K562 (cell line): Measurements from ENCODE around the gene BTBD1. TPM values are rescaled to one million over a fixed set of nuclear protein-coding genes. Genes with fewer than 3 reads are reported as not detected.
A peak's percentile ranks its signal among the peaks of the same experiment; 100 is the strongest.
"Not testable (repeated sequence)": the region's sequence is repeated elsewhere in the genome, so short reads cannot be mapped to it uniquely, and the experiment has no call there.

Experiments
- BCOR ChIP-seq: fragments of 450-650 bp; IDR thresholded peaks from 2 replicates; pipeline ENCODE4 v1.6.1; 2016
- ESRRA ChIP-seq: fragments of 450-650 bp; IDR thresholded peaks from 2 replicates; pipeline ENCODE4 v1.6.1; 2014; ENCODE audit warnings: low read depth, mild to moderate bottlenecking, moderate library complexity, borderline replicate concordance
- ID3 ChIP-seq, 2 experiments: fragments of 250-450 bp in 1 of 2; fragments of 450-650 bp in 1 of 2; sonication (Bioruptor Pico) in 1 of 2; IDR thresholded peaks; 2 replicates each; pipeline versions ENCODE4 v1.6.1 to v1.8.0; 2016 to 2021; ENCODE audit warnings: mild to moderate bottlenecking in 2 of 2, moderate library complexity in 2 of 2, missing compliant biosample characterization in 1 of 2, missing genetic modification characterization in 1 of 2
- MTA2 ChIP-seq: fragments of 450-650 bp; IDR thresholded peaks from 2 replicates; pipeline ENCODE4 v1.6.1; 2016; ENCODE audit warnings: low read depth
- NCOA1 ChIP-seq: fragments of 450-650 bp; IDR thresholded peaks from 2 replicates; pipeline ENCODE4 v1.6.1; 2016; ENCODE audit warnings: low read depth
- SMAD4 ChIP-seq: fragments of 250-450 bp; sonication (Bioruptor Pico); conservative IDR thresholded peaks from 2 replicates; pipeline ENCODE4 v1.8.0; 2021; ENCODE audit warnings: inconsistent platforms, mild to moderate bottlenecking, moderate library complexity
- TAL1 ChIP-seq: fragments of 450-650 bp; IDR thresholded peaks from 2 replicates; pipeline ENCODE4 v1.6.1; 2016; ENCODE audit warnings: mild to moderate bottlenecking
- TEAD4 ChIP-seq, 2 experiments: sonication (generic) in 1 of 2; formaldehyde crosslinking in 1 of 2; IDR thresholded peaks; 2 replicates each; pipeline versions ENCODE4 v1.6.1 to v1.8.0; 2012 to 2022; ENCODE audit warnings: borderline replicate concordance in 1 of 2, inconsistent platforms in 1 of 2, low read length in 1 of 2, mild to moderate bottlenecking in 1 of 2, missing genetic modification reagents in 1 of 2
- TRIM24 ChIP-seq, 2 experiments: fragments of 450-650 bp; IDR thresholded peaks; 2 replicates each; pipeline ENCODE4 v1.6.1; 2016
- ZBTB40 ChIP-seq, 2 experiments: fragments of 450-650 bp in 1 of 2; sonication (generic) in 1 of 2; formaldehyde crosslinking in 1 of 2; IDR thresholded peaks; 2 replicates each; pipeline versions ENCODE4 v1.7.1 to v1.9.0; 2016 to 2022; ENCODE audit warnings: inconsistent platforms in 1 of 2, mild to moderate bottlenecking in 1 of 2, missing genetic modification reagents in 1 of 2
- polyA plus RNA-seq, 8 experiments: library from polyadenylated mRNA; depleted of rRNA in 4 of 8; stranded (reverse) in 5 of 8; unstranded in 3 of 8; fragments of >200 nt; fragmentation: Nextera tagmentation in 2 of 8; fragmentation: Illumina TruSeq in 1 of 8; extraction: Ambion mirVana in 2 of 8; extraction: Trizol in 1 of 8; gene quantifications; 2 replicates each; pipeline versions ENCODE4 v1.2.1 to v1.2.3, GENCODE V29; 2011 to 2014; ENCODE audit warnings: inconsistent platforms in 1 of 8, missing spikeins in 1 of 8
- total RNA-seq, 7 experiments: library from RNA; depleted of rRNA in 6 of 7; stranded (reverse); fragments of >200 nt in 6 of 7; fragmentation: Illumina TruSeq in 2 of 7; extraction: Trizol in 2 of 7; gene quantifications; 2 replicates each; pipeline versions ENCODE4 v1.2.1 to v1.2.3, GENCODE V29; 2011 to 2021; ENCODE audit warnings: low replicate concordance in 1 of 7

The BTBD1 gene
- total and polyA plus RNA-seq, 9 of the 15 experiments (the other 6 are each of a cell fraction or from before 2014, with no cell fraction given), result 19.4 to 106 (median 90.4) TPM

GRCh38 chr15:83085864-83086552 lies 19.0 kb upstream of the BTBD1 start (continued):
- TF ChIP-seq ZBTB40 (IDR thresholded peaks at IDR 0.05), result peak; percentile 48; the same call in 1 of the 2 replicates
- not testable (repeated sequence) for TF ChIP-seq ZBTB40 (CRISPR knock-in tag; IDR thresholded peaks at IDR 0.05); TEAD4 (CRISPR knock-in tag; IDR thresholded peaks at IDR 0.05; ENCODE audit: borderline replicate concordance); ID3 (CRISPR knock-in tag; IDR thresholded peaks at IDR 0.05)
- TF ChIP-seq ESRRA, result peak; percentile 36; the same call in 1 of the 2 replicates
- 0 out of 4 replicates have a peak, but pooled peaks of 1 of the 2 experiments have one; percentile 34 for TF ChIP-seq TRIM24 (IDR thresholded peaks at IDR 0.05)
- TF ChIP-seq SMAD4 (CRISPR knock-in tag), result 0 out of 2 replicates have a peak, but pooled peaks have one; percentile 28
- TF ChIP-seq TEAD4 (IDR thresholded peaks at IDR 0.05; ENCODE audit: low read length), result peak; percentile 56; the same call in 1 of the 2 replicates
- TF ChIP-seq MTA2, result peak; percentile 52; the same call in 1 of the 2 replicates
- 0 out of 2 replicates have a peak, but pooled peaks have one; percentile 22 for TF ChIP-seq ID3 (tag; IDR thresholded peaks at IDR 0.05)
- TF ChIP-seq NCOA1, result 0 out of 2 replicates have a peak, but pooled peaks have one; percentile 11
- peak; percentile 68 for TF ChIP-seq TAL1
- peak; percentile 58 for TF ChIP-seq BCOR
